HEK293 (cell line): ENCODE results near the gene PANK2.
A peak's percentile ranks its signal among the peaks of the same experiment; 100 is the strongest.

Source experiments
- CTCF ChIA-PET: fragments of 350-600 bp; formaldehyde crosslinking; extraction: SDS; loops from one replicate; lab custom pipeline; 2021; ENCODE audit warnings: antibody characterized with exemption; lab: Yijun Ruan, JAX
- POLR2A ChIA-PET: fragments of 300-600 bp; formaldehyde crosslinking; extraction: SDS; loops from one replicate; lab custom pipeline; 2020; ENCODE audit warnings: antibody characterized with exemption, inconsistent platforms; lab: Yijun Ruan, JAX
- H3K27ac ChIP-seq: fragments of 200-500 bp; sonication (Bioruptor generic); 2 replicates; pipeline ENCODE4 v1.5.1; 2014; ENCODE audit warnings: low read depth, low read length, control low read depth, inconsistent platforms; ENCODE audit errors: extremely low read depth
- H3K36me3 ChIP-seq, 2 experiments: fragments of 200-500 bp in 1 of 2; sonication (Bioruptor generic) in 1 of 2; 1 replicate in 1 of 2; 2 replicates in 1 of 2; pipeline ENCODE4 v1.5.1; 2014 to 2017; ENCODE audit warnings: inconsistent platforms in 2 of 2, low read length in 2 of 2; ENCODE audit not compliant: control insufficient read depth in 2 of 2, insufficient read depth in 1 of 2
- H3K4me1 ChIP-seq: fragments of 200-500 bp; sonication (Bioruptor generic); 2 replicates; pipeline ENCODE4 v1.5.1; 2014; ENCODE audit warnings: mild to moderate bottlenecking, low read length, inconsistent platforms; ENCODE audit not compliant: control insufficient read depth, insufficient read depth
- H3K4me3 ChIP-seq: 2 replicates; pipeline ENCODE4 v1.5.1; 2011; ENCODE audit warnings: low read depth, mild to moderate bottlenecking, control low read depth, low read length, moderate library complexity
- H3K9me3 ChIP-seq: fragments of 200-500 bp; sonication (Bioruptor generic); 2 replicates; pipeline ENCODE4 v1.5.1; 2014; ENCODE audit warnings: low read depth, low read length, inconsistent platforms; ENCODE audit not compliant: control insufficient read depth, insufficient read depth
- BCL11B ChIP-seq: fragments of 450-650 bp; formaldehyde crosslinking; IDR thresholded peaks from 2 replicates; pipeline ENCODE4 v1.5.1; 2016; ENCODE audit warnings: low read depth, missing biosample characterization, missing genetic modification characterization
- GLI2 ChIP-seq: fragments of 450-650 bp; formaldehyde crosslinking; IDR thresholded peaks from 2 replicates; pipeline ENCODE4; 2017; ENCODE audit warnings: missing biosample characterization, missing genetic modification characterization, low read depth, borderline replicate concordance
- HOXA7 ChIP-seq: sonication (generic); formaldehyde crosslinking; IDR thresholded peaks from 2 replicates; pipeline ENCODE4 v1.8.1; 2022; ENCODE audit warnings: missing genetic modification reagents, borderline replicate concordance
- KLF1 ChIP-seq: fragments of 450-650 bp; formaldehyde crosslinking; IDR thresholded peaks from 2 replicates; pipeline ENCODE4 v1.5.1; 2016; ENCODE audit warnings: missing biosample characterization, missing genetic modification characterization
- OVOL3 ChIP-seq: fragments of 450-650 bp; formaldehyde crosslinking; IDR thresholded peaks from 2 replicates; pipeline ENCODE4 v1.5.1; 2016; ENCODE audit warnings: missing biosample characterization, missing genetic modification characterization
- SETDB1 ChIP-seq: IDR thresholded peaks from one replicate; pipeline ENCODE4 v1.6.1; 2017; ENCODE audit warnings: mild to moderate bottlenecking, low read length, moderate library complexity, mixed read lengths; ENCODE audit not compliant: insufficient read length
- SP7 ChIP-seq: fragments of 450-650 bp; formaldehyde crosslinking; IDR thresholded peaks from 2 replicates; pipeline ENCODE4 v1.5.1; 2016; ENCODE audit warnings: missing biosample characterization, missing genetic modification characterization
- TCF7L2 ChIP-seq: IDR thresholded peaks from 2 replicates; pipeline ENCODE4 v1.6.1; 2011; ENCODE audit warnings: low read depth, mild to moderate bottlenecking, inconsistent platforms, low read length, moderate library complexity, borderline replicate concordance
- ZFP37 ChIP-seq: fragments of 450-650 bp; formaldehyde crosslinking; IDR thresholded peaks from 2 replicates; pipeline ENCODE4 v1.5.1; 2016; ENCODE audit warnings: missing biosample characterization, missing genetic modification characterization
- ZFP69B ChIP-seq: fragments of 450-650 bp; formaldehyde crosslinking; IDR thresholded peaks from 2 replicates; pipeline ENCODE4 v1.5.1; 2016; ENCODE audit warnings: missing biosample characterization, missing genetic modification characterization
- ZNF138 ChIP-seq: fragments of 450-650 bp; formaldehyde crosslinking; IDR thresholded peaks from 2 replicates; pipeline ENCODE4 v1.5.1; 2016; ENCODE audit warnings: missing biosample characterization, missing genetic modification characterization, borderline replicate concordance
- ZNF155 ChIP-seq: fragments of 450-650 bp; formaldehyde crosslinking; IDR thresholded peaks from 2 replicates; pipeline ENCODE4 v1.5.1; 2016; ENCODE audit warnings: missing biosample characterization, missing genetic modification characterization
- ZNF19 ChIP-seq: fragments of 450-650 bp; formaldehyde crosslinking; IDR thresholded peaks from 2 replicates; pipeline ENCODE4; 2016; ENCODE audit warnings: missing biosample characterization, missing genetic modification characterization, low read depth
- ZNF214 ChIP-seq: fragments of 450-650 bp; formaldehyde crosslinking; IDR thresholded peaks from 2 replicates; pipeline ENCODE4 v1.5.1; 2017; ENCODE audit warnings: missing biosample characterization, mild to moderate bottlenecking, missing genetic modification characterization, borderline replicate concordance
- ZNF266 ChIP-seq: fragments of 450-650 bp; formaldehyde crosslinking; IDR thresholded peaks from 2 replicates; pipeline ENCODE4 v1.5.1; 2016; ENCODE audit warnings: missing biosample characterization, missing genetic modification characterization, low read depth
- ZNF335 ChIP-seq: fragments of 450-650 bp; formaldehyde crosslinking; conservative IDR thresholded peaks from 2 replicates; pipeline ENCODE4 v1.5.1; 2016; ENCODE audit warnings: missing biosample characterization, missing genetic modification characterization
- ZNF366 ChIP-seq: fragments of 450-650 bp; formaldehyde crosslinking; conservative IDR thresholded peaks from 2 replicates; pipeline ENCODE4 v1.5.1; 2016; ENCODE audit warnings: missing biosample characterization, missing genetic modification characterization
- ZNF391 ChIP-seq: fragments of 450-650 bp; formaldehyde crosslinking; IDR thresholded peaks from 2 replicates; pipeline ENCODE4 v1.5.1; 2016; ENCODE audit warnings: low read depth, missing biosample characterization, missing genetic modification characterization, borderline replicate concordance
- ZNF530 ChIP-seq: fragments of 450-650 bp; formaldehyde crosslinking; IDR thresholded peaks from 2 replicates; pipeline ENCODE4 v1.5.1; 2016; ENCODE audit warnings: low read depth, missing biosample characterization, missing genetic modification characterization
- ZNF571 ChIP-seq: fragments of 450-650 bp; formaldehyde crosslinking; IDR thresholded peaks from 2 replicates; pipeline ENCODE4 v1.5.0; 2017; ENCODE audit warnings: missing biosample characterization, missing genetic modification characterization
- TF ChIP-seq, protein P1 (sequence below): fragments of 450-650 bp; formaldehyde crosslinking; IDR thresholded peaks from 2 replicates; pipeline ENCODE4 v1.5.1; 2016; ENCODE audit warnings: missing biosample characterization, missing genetic modification characterization
- TF ChIP-seq, protein P2 (sequence below): fragments of 450-650 bp; IDR thresholded peaks from 2 replicates; pipeline ENCODE4 v1.5.1; 2018; ENCODE audit warnings: missing biosample characterization, mild to moderate bottlenecking, missing genetic modification characterization
- TF ChIP-seq, protein P3 (sequence below): fragments of 450-650 bp; formaldehyde crosslinking; IDR thresholded peaks from 2 replicates; pipeline ENCODE4 v1.5.1; 2016; ENCODE audit warnings: missing biosample characterization, missing genetic modification characterization
- TF ChIP-seq, protein P4 (sequence below): fragments of 450-650 bp; formaldehyde crosslinking; IDR thresholded peaks from 2 replicates; pipeline ENCODE4 v1.5.1; 2016; ENCODE audit warnings: missing biosample characterization, missing genetic modification characterization
- TF ChIP-seq, protein P5 (sequence below): fragments of 450-650 bp; formaldehyde crosslinking; IDR thresholded peaks from 2 replicates; pipeline ENCODE4 v1.5.1; 2016; ENCODE audit warnings: missing biosample characterization, missing genetic modification characterization
- TF ChIP-seq, protein P6 (sequence below): fragments of 450-650 bp; formaldehyde crosslinking; IDR thresholded peaks from 2 replicates; pipeline ENCODE4 v1.5.1; 2016; ENCODE audit warnings: missing biosample characterization, missing genetic modification characterization
- TF ChIP-seq, protein P7 (sequence below): fragments of 450-650 bp; formaldehyde crosslinking; IDR thresholded peaks from 2 replicates; pipeline ENCODE4 v1.5.1; 2016; ENCODE audit warnings: missing biosample characterization, missing genetic modification characterization

Gene PANK2

DNA sequence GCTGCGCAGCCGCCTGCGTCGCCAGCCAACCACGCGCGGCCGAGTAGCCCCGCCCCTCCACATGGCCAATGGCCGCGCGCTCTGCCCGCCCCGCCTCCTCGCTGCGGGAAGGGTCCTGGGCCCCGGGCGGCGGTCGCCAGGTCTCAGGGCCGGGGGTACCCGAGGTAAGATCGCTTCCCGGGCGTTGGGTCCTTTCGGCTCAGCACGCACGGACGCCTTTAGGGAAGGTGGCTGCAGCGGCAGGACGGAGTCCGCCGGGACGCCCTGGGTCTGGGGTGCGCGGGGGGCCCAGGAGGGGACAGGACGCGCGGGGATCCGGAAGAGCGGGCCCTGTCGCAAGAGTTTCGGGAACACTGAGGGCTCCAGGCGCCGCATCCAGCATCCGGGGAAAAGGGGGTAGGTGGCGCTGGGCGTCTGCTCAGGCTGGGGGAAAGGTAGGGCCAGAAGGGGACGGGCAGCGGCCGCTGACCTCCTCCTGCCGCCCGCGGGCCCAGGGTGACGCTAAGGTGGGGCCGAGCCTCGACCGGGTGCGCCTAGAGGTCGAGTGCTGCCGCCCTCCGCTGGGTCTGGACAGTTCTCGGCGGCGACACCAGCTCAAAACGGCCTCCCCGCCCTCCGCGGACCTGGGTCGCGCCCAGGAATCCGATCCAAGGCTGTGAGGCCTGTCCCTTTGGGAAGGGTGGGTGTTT is 42.3 kb upstream of the PANK2 start, which contains the start of gene MAVS:
MAVS (plus strand) TSS at position 95 of the 689 bp plus-strand sequence. CDS start 7,791 bp downstream, outside the sequence.
- H3K36me3 ChIP-seq = peaks cover 0 to 7% of the 10 kb centered on the region in 2 experiments; a peak in 2 of 3 replicates
- ChIA-PET CTCF (interaction anchor here (0.7 to 1.0 kb wide), 3 partner anchors 9 to 222 kb away, joined by 3 to 5 read pairs (median 3); no protein-coding TSS in a partner anchor), POLR2A (interaction anchor here (1.4 kb wide), 1 partner anchor 27 kb away, joined by 8 read pairs; the partner anchor contains the start of gene AP5S1)
- peak within 1 kb of the TSS; percentile 92 for H3K27ac ChIP-seq
- H3K4me1 ChIP-seq = peaks cover 11% of the 10 kb centered on the region
- H3K4me3 ChIP-seq = peak within 1 kb of the TSS; percentile 94
- H3K9me3 ChIP-seq = no peaks in the 10 kb centered on the region
- TF ChIP-seq, protein P1, sequence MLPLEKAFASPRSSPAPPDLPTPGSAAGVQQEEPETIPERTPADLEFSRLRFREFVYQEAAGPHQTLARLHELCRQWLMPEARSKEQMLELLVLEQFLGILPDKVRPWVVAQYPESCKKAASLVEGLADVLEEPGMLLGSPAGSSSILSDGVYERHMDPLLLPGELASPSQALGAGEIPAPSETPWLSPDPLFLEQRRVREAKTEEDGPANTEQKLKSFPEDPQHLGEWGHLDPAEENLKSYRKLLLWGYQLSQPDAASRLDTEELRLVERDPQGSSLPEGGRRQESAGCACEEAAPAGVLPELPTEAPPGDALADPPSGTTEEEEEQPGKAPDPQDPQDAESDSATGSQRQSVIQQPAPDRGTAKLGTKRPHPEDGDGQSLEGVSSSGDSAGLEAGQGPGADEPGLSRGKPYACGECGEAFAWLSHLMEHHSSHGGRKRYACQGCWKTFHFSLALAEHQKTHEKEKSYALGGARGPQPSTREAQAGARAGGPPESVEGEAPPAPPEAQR (tag by site-specific recombination) = no peak
- TF ChIP-seq TCF7L2 (no peak), ZNF214 (no peak), ZNF155 (tag by site-specific recombination) (no peak), KLF1 (tag by site-specific recombination) (peak; percentile 64; the same call in 1 of the 2 replicates), ZNF391 (tag by site-specific recombination) (peak; percentile 64; the same call in 1 of the 2 replicates), HOXA7 (CRISPR knock-in tag) (no peak), ZNF138 (no peak), ZNF530 (no peak), SP7 (tag by site-specific recombination) (peak; percentile 59; the same call in 1 of the 2 replicates), GLI2 (tag by site-specific recombination) (no peak), BCL11B (tag by site-specific recombination) (peak; percentile 37; the same call in 1 of the 2 replicates), SETDB1 (no peak), ZNF366 (no peak), ZNF335 (peak; percentile 81), ZFP37 (tag by site-specific recombination) (0 out of 2 replicates have a peak, but pooled peaks have one; percentile 19), ZNF19 (tag by site-specific recombination) (no peak), ZNF266 (tag by site-specific recombination) (no peak), OVOL3 (tag by site-specific recombination) (0 out of 2 replicates have a peak, but pooled peaks have one; percentile 62), ZNF571 (tag by site-specific recombination) (no peak), ZFP69B (tag by site-specific recombination) (peak; percentile 39; the same call in 1 of the 2 replicates)
- TF ChIP-seq, protein P2, sequence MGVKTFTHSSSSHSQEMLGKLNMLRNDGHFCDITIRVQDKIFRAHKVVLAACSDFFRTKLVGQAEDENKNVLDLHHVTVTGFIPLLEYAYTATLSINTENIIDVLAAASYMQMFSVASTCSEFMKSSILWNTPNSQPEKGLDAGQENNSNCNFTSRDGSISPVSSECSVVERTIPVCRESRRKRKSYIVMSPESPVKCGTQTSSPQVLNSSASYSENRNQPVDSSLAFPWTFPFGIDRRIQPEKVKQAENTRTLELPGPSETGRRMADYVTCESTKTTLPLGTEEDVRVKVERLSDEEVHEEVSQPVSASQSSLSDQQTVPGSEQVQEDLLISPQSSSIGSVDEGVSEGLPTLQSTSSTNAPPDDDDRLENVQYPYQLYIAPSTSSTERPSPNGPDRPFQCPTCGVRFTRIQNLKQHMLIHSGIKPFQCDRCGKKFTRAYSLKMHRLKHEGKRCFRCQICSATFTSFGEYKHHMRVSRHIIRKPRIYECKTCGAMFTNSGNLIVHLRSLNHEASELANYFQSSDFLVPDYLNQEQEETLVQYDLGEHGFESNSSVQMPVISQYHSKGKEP (tag by site-specific recombination) = no peak
- TF ChIP-seq, protein P3, sequence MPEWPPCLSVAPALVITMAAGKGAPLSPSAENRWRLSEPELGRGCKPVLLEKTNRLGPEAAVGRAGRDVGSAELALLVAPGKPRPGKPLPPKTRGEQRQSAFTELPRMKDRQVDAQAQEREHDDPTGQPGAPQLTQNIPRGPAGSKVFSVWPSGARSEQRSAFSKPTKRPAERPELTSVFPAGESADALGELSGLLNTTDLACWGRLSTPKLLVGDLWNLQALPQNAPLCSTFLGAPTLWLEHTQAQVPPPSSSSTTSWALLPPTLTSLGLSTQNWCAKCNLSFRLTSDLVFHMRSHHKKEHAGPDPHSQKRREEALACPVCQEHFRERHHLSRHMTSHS = no peak
- TF ChIP-seq, protein P4, sequence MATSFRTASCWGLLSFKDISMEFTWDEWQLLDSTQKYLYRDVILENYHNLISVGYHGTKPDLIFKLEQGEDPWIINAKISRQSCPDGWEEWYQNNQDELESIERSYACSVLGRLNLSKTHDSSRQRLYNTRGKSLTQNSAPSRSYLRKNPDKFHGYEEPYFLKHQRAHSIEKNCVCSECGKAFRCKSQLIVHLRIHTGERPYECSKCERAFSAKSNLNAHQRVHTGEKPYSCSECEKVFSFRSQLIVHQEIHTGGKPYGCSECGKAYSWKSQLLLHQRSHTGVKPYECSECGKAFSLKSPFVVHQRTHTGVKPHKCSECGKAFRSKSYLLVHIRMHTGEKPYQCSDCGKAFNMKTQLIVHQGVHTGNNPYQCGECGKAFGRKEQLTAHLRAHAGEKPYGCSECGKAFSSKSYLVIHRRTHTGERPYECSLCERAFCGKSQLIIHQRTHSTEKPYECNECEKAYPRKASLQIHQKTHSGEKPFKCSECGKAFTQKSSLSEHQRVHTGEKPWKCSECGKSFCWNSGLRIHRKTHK (tag by site-specific recombination) = no peak
- TF ChIP-seq, protein P5, sequence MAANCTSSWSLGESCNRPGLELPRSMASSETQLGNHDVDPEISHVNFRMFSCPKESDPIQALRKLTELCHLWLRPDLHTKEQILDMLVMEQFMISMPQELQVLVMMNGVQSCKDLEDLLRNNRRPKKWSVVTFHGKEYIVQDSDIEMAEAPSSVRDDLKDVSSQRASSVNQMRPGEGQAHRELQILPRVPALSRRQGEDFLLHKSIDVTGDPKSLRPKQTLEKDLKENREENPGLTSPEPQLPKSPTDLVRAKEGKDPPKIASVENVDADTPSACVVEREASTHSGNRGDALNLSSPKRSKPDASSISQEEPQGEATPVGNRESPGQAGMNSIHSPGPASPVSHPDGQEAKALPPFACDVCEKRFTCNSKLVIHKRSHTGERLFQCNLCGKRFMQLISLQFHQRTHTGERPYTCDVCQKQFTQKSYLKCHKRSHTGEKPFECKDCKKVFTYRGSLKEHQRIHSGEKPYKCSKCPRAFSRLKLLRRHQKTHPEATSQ (tag by site-specific recombination) = no peak
- TF ChIP-seq, protein P6, sequence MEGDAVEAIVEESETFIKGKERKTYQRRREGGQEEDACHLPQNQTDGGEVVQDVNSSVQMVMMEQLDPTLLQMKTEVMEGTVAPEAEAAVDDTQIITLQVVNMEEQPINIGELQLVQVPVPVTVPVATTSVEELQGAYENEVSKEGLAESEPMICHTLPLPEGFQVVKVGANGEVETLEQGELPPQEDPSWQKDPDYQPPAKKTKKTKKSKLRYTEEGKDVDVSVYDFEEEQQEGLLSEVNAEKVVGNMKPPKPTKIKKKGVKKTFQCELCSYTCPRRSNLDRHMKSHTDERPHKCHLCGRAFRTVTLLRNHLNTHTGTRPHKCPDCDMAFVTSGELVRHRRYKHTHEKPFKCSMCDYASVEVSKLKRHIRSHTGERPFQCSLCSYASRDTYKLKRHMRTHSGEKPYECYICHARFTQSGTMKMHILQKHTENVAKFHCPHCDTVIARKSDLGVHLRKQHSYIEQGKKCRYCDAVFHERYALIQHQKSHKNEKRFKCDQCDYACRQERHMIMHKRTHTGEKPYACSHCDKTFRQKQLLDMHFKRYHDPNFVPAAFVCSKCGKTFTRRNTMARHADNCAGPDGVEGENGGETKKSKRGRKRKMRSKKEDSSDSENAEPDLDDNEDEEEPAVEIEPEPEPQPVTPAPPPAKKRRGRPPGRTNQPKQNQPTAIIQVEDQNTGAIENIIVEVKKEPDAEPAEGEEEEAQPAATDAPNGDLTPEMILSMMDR (tag by site-specific recombination) = peak; percentile 55; the same call in 1 of the 2 replicates
- TF ChIP-seq, protein P7, sequence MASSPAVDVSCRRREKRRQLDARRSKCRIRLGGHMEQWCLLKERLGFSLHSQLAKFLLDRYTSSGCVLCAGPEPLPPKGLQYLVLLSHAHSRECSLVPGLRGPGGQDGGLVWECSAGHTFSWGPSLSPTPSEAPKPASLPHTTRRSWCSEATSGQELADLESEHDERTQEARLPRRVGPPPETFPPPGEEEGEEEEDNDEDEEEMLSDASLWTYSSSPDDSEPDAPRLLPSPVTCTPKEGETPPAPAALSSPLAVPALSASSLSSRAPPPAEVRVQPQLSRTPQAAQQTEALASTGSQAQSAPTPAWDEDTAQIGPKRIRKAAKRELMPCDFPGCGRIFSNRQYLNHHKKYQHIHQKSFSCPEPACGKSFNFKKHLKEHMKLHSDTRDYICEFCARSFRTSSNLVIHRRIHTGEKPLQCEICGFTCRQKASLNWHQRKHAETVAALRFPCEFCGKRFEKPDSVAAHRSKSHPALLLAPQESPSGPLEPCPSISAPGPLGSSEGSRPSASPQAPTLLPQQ (tag by site-specific recombination) = peak; percentile 90
